Measurements from ENCODE around the gene TMEM273.

Gene TMEM273

DNA sequence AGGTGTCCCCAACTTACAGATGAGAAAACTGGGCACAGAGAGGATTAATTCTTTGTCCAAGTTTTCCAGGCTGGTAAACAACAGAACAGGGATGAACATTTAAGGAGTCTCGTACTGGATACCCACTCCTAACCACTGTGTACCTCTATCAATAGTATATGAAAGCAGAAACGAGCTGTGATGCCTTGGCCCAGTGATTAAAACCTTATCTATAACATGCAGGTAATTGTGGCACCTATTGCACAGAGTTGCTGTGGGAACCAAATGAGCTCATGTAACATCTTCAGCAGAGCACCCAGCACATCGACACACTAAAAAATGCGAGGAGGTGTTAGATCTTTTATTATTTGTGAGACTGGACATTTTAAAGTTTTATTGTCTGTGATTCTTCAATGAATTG, 1.6 kb downstream of the TMEM273 start:
- Histone ChIP-seq H4K8ac (ENCODE audit: low read length) (no peak overlapping the region), H4K91ac (ENCODE audit: low read length) (no peak overlapping the region)

DNA sequence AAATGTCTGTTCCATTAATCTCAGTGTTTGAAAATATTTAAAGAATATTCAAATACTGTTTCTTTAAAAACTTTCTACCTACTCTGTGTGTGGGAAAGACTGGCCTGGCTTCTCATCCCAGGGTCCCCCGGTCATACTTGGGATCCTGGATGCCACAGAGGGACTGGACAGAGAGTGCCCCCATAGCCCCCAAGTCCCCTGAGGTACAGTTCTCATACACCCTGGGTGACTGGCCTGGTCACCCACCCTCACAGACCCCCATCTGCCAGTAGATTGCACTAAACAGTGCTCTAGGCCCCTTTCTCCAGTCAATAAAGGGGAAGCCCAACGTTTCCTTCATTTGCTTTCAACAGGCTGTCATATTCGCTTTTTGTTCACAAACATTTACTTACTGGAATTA, 3.0 kb downstream of the TMEM273 start:
- no peak overlapping the region for H3K27ac ChIP-seq (ENCODE audit: low read length, poor library complexity, severe bottlenecking)
- no peak overlapping the region for H4K8ac ChIP-seq (ENCODE audit: low read length)
- no peak overlapping the region for H3K14ac ChIP-seq (ENCODE audit: low read length in 2 of 2)
- H2BK5ac ChIP-seq (ENCODE audit: low read depth, low read length, poor library complexity, severe bottlenecking) = no peak overlapping the region
- no peak overlapping the region for H4K91ac ChIP-seq (ENCODE audit: low read length)
- no peak for DNase-seq
- peaks cover 3 to 6% of the 10 kb centered on the region in 2 experiments for H3K27me3 ChIP-seq (ENCODE audit: control insufficient read depth in 1 of 2, insufficient read depth in 1 of 2, low read length in 2 of 2)
- no peaks in the 10 kb centered on the region for H3K9me3 ChIP-seq (ENCODE audit: control insufficient read depth, low read length)
- WGBS = 78% methylated on average over 2 of the region's 3 CpGs
- no peak overlapping the region for H3K9ac ChIP-seq (ENCODE audit: low read length)
- H2BK120ac ChIP-seq (ENCODE audit: low read depth, low read length) = no peak overlapping the region
- H2AFZ ChIP-seq (ENCODE audit: low read depth, low read length) = no peak overlapping the region
- no peak overlapping the region for H3K4me2 ChIP-seq (ENCODE audit: low read length, poor library complexity, severe bottlenecking)
- no peak overlapping the region for H2BK12ac ChIP-seq (ENCODE audit: low read length in 2 of 2)
- no peaks in the 10 kb centered on the region for H3K4me1 ChIP-seq (ENCODE audit: control insufficient read depth, insufficient read depth, low read depth, low read length)
- no peak overlapping the region for H3K4me3 ChIP-seq (ENCODE audit: insufficient read depth in 1 of 2, low read depth in 1 of 2, low read length in 2 of 2)
- no peaks in the 10 kb centered on the region for H3K36me3 ChIP-seq (ENCODE audit: control insufficient read depth in 1 of 2, insufficient read depth in 2 of 2, low read depth in 1 of 2, low read length in 2 of 2)
- H2AK5ac ChIP-seq (ENCODE audit: low read length, severe bottlenecking) = no peak overlapping the region
- no peak overlapping the region for H2BK15ac ChIP-seq (ENCODE audit: low read depth, poor library complexity, severe bottlenecking)
- H3K79me1 ChIP-seq (replicated peaks; ENCODE audit: low read length, poor library complexity, severe bottlenecking) = no peaks in the 10 kb centered on the region
- no peak overlapping the region for H3K18ac ChIP-seq (ENCODE audit: low read depth in 1 of 2, low read length in 2 of 2)
- no peak overlapping the region for H3K4ac ChIP-seq (ENCODE audit: low read depth in 1 of 2, low read length in 2 of 2)
- H3K23ac ChIP-seq (ENCODE audit: low read length in 2 of 2) = no peak overlapping the region

More for the DNA sequence above, 1.6 kb downstream of the TMEM273 start:
- Histone ChIP-seq H3K27ac (ENCODE audit: low read length, poor library complexity, severe bottlenecking) (no peak overlapping the region), H2BK5ac (ENCODE audit: low read depth, low read length, poor library complexity, severe bottlenecking) (no peak overlapping the region), H3K4me1 (ENCODE audit: control insufficient read depth, insufficient read depth, low read depth, low read length) (no peaks in the 10 kb centered on the region), H3K18ac (ENCODE audit: low read depth in 1 of 2, low read length in 2 of 2) (no peak overlapping the region), H2BK12ac (ENCODE audit: low read length in 2 of 2) (no peak overlapping the region), H3K9ac (ENCODE audit: low read length) (no peak overlapping the region), H3K4me2 (ENCODE audit: low read length, poor library complexity, severe bottlenecking) (no peak overlapping the region), H3K9me3 (ENCODE audit: control insufficient read depth, low read length) (no peaks in the 10 kb centered on the region), H2BK120ac (ENCODE audit: low read depth, low read length) (no peak overlapping the region), H2AFZ (ENCODE audit: low read depth, low read length) (no peak overlapping the region), H3K36me3 (ENCODE audit: control insufficient read depth in 1 of 2, insufficient read depth in 2 of 2, low read depth in 1 of 2, low read length in 2 of 2) (no peaks in the 10 kb centered on the region), H3K4ac (ENCODE audit: low read depth in 1 of 2, low read length in 2 of 2) (no peak overlapping the region), H3K14ac (ENCODE audit: low read length in 2 of 2) (no peak overlapping the region), H3K79me1 (replicated peaks; ENCODE audit: low read length, poor library complexity, severe bottlenecking) (no peaks in the 10 kb centered on the region), H2AK5ac (ENCODE audit: low read length, severe bottlenecking) (no peak overlapping the region), H3K27me3 (ENCODE audit: control insufficient read depth in 1 of 2, insufficient read depth in 1 of 2, low read length in 2 of 2) (peaks cover 3 to 8% of the 10 kb centered on the region in 2 experiments), H3K4me3 (ENCODE audit: insufficient read depth in 1 of 2, low read depth in 1 of 2, low read length in 2 of 2) (no peak overlapping the region), H2BK15ac (ENCODE audit: low read depth, poor library complexity, severe bottlenecking) (no peak overlapping the region), H3K23ac (ENCODE audit: low read length in 2 of 2) (no peak overlapping the region)
- DNase-seq = no peak
- WGBS = 72% methylated on average over 3 of the region's 4 CpGs

DNA sequence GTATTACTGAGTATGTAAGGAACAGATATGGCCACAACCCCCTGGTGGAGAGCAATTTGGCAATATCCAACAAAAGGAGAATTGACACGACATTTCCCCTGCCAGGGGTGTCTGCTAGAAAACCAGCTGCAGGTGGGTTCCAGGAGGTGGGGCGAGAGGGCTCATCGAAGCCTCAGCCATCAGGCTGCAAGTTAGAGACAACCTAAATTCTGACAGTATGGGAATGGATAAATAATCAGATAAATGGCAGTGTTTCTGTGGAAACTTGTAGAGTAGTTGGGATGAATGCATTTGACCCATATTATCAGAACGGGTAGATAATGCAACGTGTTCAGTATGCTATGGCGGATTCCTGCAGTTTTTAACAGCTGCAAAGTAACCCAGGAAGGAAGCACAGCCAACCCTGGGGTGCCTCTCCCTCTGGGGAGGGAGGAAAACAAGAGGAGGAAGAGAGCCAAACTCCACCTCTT, 3.5 kb downstream of the TMEM273 start:
- Histone ChIP-seq H3K36me3 (ENCODE audit: control insufficient read depth in 1 of 2, insufficient read depth in 2 of 2, low read depth in 1 of 2, low read length in 2 of 2) (no peaks in the 10 kb centered on the region), H3K9me3 (ENCODE audit: control insufficient read depth, low read length) (no peaks in the 10 kb centered on the region)
- WGBS = 68% methylated on average over 6 of the region's 6 CpGs

DNA sequence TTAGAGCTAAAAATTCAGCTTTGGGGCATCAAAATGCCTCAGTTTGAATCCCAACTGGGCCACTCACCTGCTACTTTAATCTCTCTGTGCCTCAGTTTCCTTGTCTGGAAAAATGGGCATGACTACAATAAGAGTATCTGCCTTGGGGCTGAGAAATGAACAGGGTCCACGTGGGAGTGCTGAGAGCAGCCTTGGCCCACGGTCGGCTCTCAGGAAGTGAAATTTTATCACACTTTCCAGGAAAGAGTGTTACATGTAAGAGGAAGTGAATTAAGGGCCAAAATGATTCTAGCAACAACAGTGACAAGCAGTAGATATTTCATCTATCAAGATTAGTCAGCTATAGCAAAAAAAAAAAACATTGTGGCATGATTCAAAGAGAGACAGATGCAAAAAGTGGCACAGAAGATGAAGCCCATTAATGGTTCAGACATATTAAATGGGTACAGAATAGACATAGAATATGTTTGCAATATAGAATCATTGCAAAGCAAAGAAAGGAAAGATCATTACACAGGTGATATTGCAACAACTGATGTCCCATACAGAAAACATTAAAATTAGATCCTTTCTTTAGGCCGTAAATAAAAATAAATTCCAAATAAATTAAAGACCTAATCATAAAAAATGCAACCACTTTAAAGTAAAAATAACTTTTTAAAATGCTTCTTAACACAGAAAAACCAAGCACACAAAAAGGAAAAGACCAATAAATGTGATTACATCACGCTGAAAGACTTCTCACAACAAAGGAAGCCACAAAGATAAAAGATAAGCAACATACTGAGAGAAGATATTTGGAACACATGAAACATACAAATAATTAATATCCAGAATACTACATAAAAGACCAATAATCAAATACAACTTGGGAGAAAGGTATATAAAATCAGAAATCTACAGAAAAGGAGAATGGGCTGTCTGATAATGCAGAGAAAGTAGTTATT, 4.3 kb downstream of the TMEM273 start:
- H3K14ac ChIP-seq (ENCODE audit: low read length in 2 of 2) = no peak overlapping the region
- no peaks in the 10 kb centered on the region for H3K79me1 ChIP-seq (replicated peaks; ENCODE audit: low read length, poor library complexity, severe bottlenecking)
- no peak overlapping the region for H4K8ac ChIP-seq (ENCODE audit: low read length)
- H3K36me3 ChIP-seq (ENCODE audit: control insufficient read depth in 1 of 2, insufficient read depth in 2 of 2, low read depth in 1 of 2, low read length in 2 of 2) = no peaks in the 10 kb centered on the region
- peaks cover 0 to 5% of the 10 kb centered on the region in 2 experiments for H3K27me3 ChIP-seq (ENCODE audit: control insufficient read depth in 1 of 2, insufficient read depth in 1 of 2, low read length in 2 of 2)
- no peak overlapping the region for H3K4me3 ChIP-seq (ENCODE audit: insufficient read depth in 1 of 2, low read depth in 1 of 2, low read length in 2 of 2)
- DNase-seq = no peak
- no peak overlapping the region for H2BK12ac ChIP-seq (ENCODE audit: low read length in 2 of 2)
- H2AK5ac ChIP-seq (ENCODE audit: low read length, severe bottlenecking) = no peak overlapping the region
- no peak overlapping the region for H3K4me2 ChIP-seq (ENCODE audit: low read length, poor library complexity, severe bottlenecking)
- no peak overlapping the region for H3K9ac ChIP-seq (ENCODE audit: low read length)
- no peak overlapping the region for H3K27ac ChIP-seq (ENCODE audit: low read length, poor library complexity, severe bottlenecking)
- no peak overlapping the region for H3K23ac ChIP-seq (ENCODE audit: low read length in 2 of 2)
- H2BK15ac ChIP-seq (ENCODE audit: low read depth, poor library complexity, severe bottlenecking) = no peak overlapping the region
- 85% methylated on average over 2 of the region's 5 CpGs for WGBS
- no peak overlapping the region for H4K91ac ChIP-seq (ENCODE audit: low read length)
- H3K4ac ChIP-seq (ENCODE audit: low read depth in 1 of 2, low read length in 2 of 2) = no peak overlapping the region
- H3K9me3 ChIP-seq (ENCODE audit: control insufficient read depth, low read length) = no peaks in the 10 kb centered on the region
- no peak overlapping the region for H3K18ac ChIP-seq (ENCODE audit: low read depth in 1 of 2, low read length in 2 of 2)
- no peaks in the 10 kb centered on the region for H3K4me1 ChIP-seq (ENCODE audit: control insufficient read depth, insufficient read depth, low read depth, low read length)
- H2BK120ac ChIP-seq (ENCODE audit: low read depth, low read length) = no peak overlapping the region
- H2AFZ ChIP-seq (ENCODE audit: low read depth, low read length) = no peak overlapping the region
- no peak overlapping the region for H2BK5ac ChIP-seq (ENCODE audit: low read depth, low read length, poor library complexity, severe bottlenecking)

More for the DNA sequence above, 3.5 kb downstream of the TMEM273 start:
- Histone ChIP-seq H3K9ac (ENCODE audit: low read length) (no peak overlapping the region), H3K4ac (ENCODE audit: low read depth in 1 of 2, low read length in 2 of 2) (no peak overlapping the region), H2AFZ (ENCODE audit: low read depth, low read length) (no peak overlapping the region), H3K4me3 (ENCODE audit: insufficient read depth in 1 of 2, low read depth in 1 of 2, low read length in 2 of 2) (no peak overlapping the region), H3K27me3 (ENCODE audit: control insufficient read depth in 1 of 2, insufficient read depth in 1 of 2, low read length in 2 of 2) (peaks cover 3 to 5% of the 10 kb centered on the region in 2 experiments), H4K91ac (ENCODE audit: low read length) (no peak overlapping the region), H2BK120ac (ENCODE audit: low read depth, low read length) (no peak overlapping the region), H3K79me1 (replicated peaks; ENCODE audit: low read length, poor library complexity, severe bottlenecking) (no peaks in the 10 kb centered on the region), H2AK5ac (ENCODE audit: low read length, severe bottlenecking) (no peak overlapping the region), H3K18ac (ENCODE audit: low read depth in 1 of 2, low read length in 2 of 2) (no peak overlapping the region), H2BK15ac (ENCODE audit: low read depth, poor library complexity, severe bottlenecking) (no peak overlapping the region), H2BK5ac (ENCODE audit: low read depth, low read length, poor library complexity, severe bottlenecking) (no peak overlapping the region), H2BK12ac (ENCODE audit: low read length in 2 of 2) (no peak overlapping the region), H3K4me2 (ENCODE audit: low read length, poor library complexity, severe bottlenecking) (no peak overlapping the region), H4K8ac (ENCODE audit: low read length) (no peak overlapping the region), H3K27ac (ENCODE audit: low read length, poor library complexity, severe bottlenecking) (no peak overlapping the region), H3K14ac (ENCODE audit: low read length in 2 of 2) (no peak overlapping the region), H3K4me1 (ENCODE audit: control insufficient read depth, insufficient read depth, low read depth, low read length) (no peaks in the 10 kb centered on the region), H3K23ac (ENCODE audit: low read length in 2 of 2) (no peak overlapping the region)
- DNase-seq = no peak

Data from mesenchymal stem cell (in vitro differentiated cells and primary cell).